ENCODE results near the gene ZFP91.

- TF ChIP-seq SP1 (CRISPR knock-in tag; IDR thresholded peaks at IDR 0.05) = no peak
- TF ChIP-seq POLR3G (IDR thresholded peaks at IDR 0.05; ENCODE audit: extremely low read depth, insufficient read length, insufficient replicate concordance) = no peak
- no peak for TF ChIP-seq CTCF (IDR thresholded peaks at IDR 0.05 in 2 of 3, conservative IDR thresholded peaks at IDR 0.05 in 1 of 3; ENCODE audit: insufficient read depth in 2 of 3, low read depth in 1 of 3, low read length in 3 of 3)
- TF ChIP-seq NCOA2 (IDR thresholded peaks at IDR 0.05; ENCODE audit: partially characterized antibody in 2 of 2) = no peak
- TF ChIP-seq, protein P1, sequence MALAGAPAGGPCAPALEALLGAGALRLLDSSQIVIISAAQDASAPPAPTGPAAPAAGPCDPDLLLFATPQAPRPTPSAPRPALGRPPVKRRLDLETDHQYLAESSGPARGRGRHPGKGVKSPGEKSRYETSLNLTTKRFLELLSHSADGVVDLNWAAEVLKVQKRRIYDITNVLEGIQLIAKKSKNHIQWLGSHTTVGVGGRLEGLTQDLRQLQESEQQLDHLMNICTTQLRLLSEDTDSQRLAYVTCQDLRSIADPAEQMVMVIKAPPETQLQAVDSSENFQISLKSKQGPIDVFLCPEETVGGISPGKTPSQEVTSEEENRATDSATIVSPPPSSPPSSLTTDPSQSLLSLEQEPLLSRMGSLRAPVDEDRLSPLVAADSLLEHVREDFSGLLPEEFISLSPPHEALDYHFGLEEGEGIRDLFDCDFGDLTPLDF (CRISPR knock-in tag; IDR thresholded peaks at IDR 0.05) = no peak
These were observed 67.0 kb downstream of the ZFP91 start for GRCh38 chr11:58645854-58646253.

All from K562 (cell line).